AG09309 (cell line): ENCODE measurements around the gene MBL2.

Experiments used
- DNase-seq: peaks from one replicate; pipeline ENCODE4 v3.0.0-alpha.2; 2010; ENCODE audit warnings: low read depth
- H3K4me3 ChIP-seq: 2 replicates; pipeline ENCODE4 v1.5.1; 2011; ENCODE audit warnings: mild to moderate bottlenecking, low read depth, low read length, moderate library complexity; ENCODE audit not compliant: control insufficient read depth
- TF ChIP-seq, protein P1 (sequence below): IDR thresholded peaks from 2 replicates; pipeline ENCODE4 v1.5.1; 2011; ENCODE audit warnings: mild to moderate bottlenecking, low read depth, low read length, inconsistent platforms; ENCODE audit not compliant: insufficient read depth, control insufficient read depth; ENCODE audit errors: missing control alignments

The MBL2 gene

DNA sequence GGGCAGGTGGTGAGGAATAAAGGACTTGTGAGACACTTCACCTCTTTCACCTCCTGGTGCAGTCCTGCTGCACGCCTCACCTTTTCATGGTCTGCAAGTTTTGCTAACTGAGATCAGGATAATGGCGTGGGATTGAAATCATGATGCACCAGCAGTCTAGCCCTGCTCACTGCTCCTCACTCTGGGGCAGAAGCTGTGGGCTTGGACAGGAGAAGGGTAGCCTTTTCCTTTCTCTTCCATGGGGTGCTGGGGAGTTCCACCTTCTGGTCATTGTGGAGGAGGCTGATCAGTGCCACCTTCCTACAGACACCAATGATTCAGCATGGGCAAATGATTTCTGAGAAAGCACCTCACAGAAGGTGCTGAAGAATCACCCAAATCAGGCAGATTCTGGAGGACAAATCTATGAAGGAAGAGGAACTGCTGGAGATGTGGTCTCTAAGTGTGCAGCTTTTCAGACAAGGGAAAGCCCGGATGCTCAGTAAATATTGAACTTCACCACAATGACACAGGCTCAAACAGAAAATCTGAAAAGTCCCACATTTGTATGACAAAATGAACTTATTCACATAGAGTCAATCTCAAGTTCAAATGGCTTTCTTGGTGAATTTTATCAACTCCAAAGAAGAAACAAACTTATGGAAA lies 19.7 kb downstream of the MBL2 start:
- TF ChIP-seq, protein P1, sequence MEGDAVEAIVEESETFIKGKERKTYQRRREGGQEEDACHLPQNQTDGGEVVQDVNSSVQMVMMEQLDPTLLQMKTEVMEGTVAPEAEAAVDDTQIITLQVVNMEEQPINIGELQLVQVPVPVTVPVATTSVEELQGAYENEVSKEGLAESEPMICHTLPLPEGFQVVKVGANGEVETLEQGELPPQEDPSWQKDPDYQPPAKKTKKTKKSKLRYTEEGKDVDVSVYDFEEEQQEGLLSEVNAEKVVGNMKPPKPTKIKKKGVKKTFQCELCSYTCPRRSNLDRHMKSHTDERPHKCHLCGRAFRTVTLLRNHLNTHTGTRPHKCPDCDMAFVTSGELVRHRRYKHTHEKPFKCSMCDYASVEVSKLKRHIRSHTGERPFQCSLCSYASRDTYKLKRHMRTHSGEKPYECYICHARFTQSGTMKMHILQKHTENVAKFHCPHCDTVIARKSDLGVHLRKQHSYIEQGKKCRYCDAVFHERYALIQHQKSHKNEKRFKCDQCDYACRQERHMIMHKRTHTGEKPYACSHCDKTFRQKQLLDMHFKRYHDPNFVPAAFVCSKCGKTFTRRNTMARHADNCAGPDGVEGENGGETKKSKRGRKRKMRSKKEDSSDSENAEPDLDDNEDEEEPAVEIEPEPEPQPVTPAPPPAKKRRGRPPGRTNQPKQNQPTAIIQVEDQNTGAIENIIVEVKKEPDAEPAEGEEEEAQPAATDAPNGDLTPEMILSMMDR: no peak
- H3K4me3 ChIP-seq: no peak overlapping the region
- DNase-seq: no peak

DNA sequence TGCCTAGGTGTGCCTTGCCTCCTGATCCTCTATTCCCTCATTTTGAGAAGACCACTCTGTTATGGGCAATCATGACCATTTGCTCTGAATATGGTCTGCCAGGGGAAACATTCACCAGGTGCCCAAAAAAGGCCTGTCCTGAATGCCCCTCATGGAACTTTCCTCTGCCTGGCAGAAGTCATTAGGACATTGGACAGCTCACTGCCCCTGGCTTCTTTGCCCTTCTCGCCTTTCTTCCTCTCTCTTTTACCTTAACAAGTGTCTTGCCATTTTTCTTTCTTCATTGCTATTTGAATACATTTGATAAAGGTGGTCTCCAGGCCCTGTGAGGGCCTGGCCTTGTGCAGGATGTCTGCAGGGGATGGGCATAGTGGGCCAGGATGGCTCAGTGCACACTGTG lies 20.3 kb downstream of the MBL2 start:
- DNase-seq: no peak
- no peak overlapping the region for H3K4me3 ChIP-seq
- TF ChIP-seq, protein P1: no peak

DNA sequence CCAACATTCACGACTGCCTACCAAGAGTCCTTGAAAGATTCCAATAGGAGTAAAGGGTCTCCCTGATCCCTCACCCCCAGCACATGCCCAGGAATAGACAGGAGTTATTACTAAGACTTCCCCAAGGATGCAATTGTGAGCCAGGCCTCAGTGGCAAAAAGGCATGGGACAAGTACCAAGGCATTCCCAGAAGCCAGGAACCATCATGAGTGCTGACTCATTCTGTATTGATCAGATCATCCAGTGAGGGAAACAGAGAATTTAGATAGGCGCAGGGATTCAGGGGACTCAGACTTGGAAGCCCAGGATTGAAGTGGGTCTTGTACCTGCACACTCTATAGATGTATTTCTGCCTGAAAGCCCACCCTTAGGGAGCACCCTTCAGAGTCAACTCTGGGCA lies 21.2 kb downstream of the MBL2 start:
- no peak overlapping the region for H3K4me3 ChIP-seq
- no peak for DNase-seq
- TF ChIP-seq, protein P1: no peak

DNA sequence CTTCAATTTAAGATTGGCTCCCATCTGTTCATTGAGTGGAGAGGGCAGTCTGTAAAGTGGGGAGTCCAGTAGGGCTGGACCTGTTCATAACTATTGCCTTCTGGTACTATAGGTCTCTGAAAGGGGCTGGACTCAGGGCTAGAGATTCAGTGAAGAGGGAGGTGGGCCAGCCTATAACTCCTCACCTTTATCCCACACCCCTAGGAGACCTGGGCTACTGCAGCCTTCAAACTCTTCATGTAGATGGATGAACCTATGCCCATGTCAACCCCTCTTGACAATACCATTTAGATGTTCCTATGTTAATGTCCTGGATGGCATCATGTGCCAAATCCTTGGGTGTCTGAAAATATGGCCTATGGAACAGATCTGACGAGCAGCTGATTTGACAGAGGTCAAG lies 22.0 kb downstream of the MBL2 start:
- H3K4me3 ChIP-seq: no peak overlapping the region
- no peak for DNase-seq
- TF ChIP-seq, protein P1: no peak

DNA sequence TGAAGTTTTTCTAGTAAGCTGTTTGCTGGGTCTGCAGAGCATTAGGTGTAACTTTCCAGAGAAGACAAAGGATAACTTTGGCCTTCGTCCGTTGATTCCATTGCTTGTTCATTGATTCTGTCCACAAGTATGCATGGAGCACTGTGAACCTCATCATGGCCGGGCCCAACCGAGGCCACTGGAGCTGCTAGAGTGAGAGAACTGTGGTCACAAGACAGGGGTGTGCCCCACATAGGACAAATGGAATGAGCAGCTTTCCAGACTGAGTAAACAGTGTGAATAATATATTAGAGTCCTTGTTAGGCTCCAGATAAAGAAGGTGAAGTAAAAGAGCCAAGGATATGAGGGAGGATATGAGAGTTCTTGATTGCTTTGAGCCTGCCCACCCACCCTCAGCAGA lies 24.9 kb downstream of the MBL2 start:
- TF ChIP-seq, protein P1: no peak

DNA sequence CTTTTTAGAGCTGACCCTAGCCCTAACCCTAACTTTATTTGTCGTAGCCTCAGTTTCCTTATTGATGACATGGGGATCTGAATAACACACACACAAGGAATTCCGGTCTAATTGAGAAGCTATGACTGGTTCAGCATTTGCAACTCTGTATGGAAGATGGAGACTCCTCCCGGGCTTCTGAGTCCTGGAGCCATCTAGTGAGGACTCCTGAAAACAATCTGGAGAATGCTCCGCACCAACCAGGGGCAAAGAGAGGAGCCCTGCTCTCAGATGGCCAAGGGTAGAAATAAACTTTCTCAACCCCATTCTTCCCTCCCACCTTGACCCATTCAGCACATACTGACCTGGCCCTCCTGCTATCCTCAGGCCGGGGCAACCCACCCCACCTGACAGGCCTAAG lies 26.4 kb downstream of the MBL2 start:
- DNase-seq: no peak
- no peak overlapping the region for H3K4me3 ChIP-seq
- TF ChIP-seq, protein P1: no peak

More for the DNA sequence above, 24.9 kb downstream of the MBL2 start:
- no peak for DNase-seq
- H3K4me3 ChIP-seq: no peak overlapping the region
